OCI-LY7 (cell line): Measurements from ENCODE around the gene NR2C2AP. TPM values are rescaled to one million over a fixed set of nuclear protein-coding genes. Genes with fewer than 3 reads are reported as not detected.

Experiments used
- BruUV-seq: library from RNA; stranded (reverse); fragments of 400-500 nt; replicated peaks from 2 replicates; lab custom pipeline; 2021; lab: Mats Ljungman, UMichigan
- CTCF ChIA-PET: fragments of 300-600 bp; sonication (Branson Sonifier 250); formaldehyde crosslinking; loops from one replicate; lab custom pipeline; 2022; ENCODE audit warnings: antibody characterized with exemption; ENCODE audit not compliant: unreplicated experiment; lab: Charles Lee
- POLR2A ChIA-PET: fragments of 300-600 bp; sonication (Branson Sonifier 250); formaldehyde crosslinking; loops from one replicate; lab custom pipeline; 2022; ENCODE audit warnings: antibody characterized with exemption; lab: Charles Lee
- DNase-seq: peaks from one replicate; pipeline ENCODE4 v3.0.0-alpha.2; 2015; ENCODE audit warnings: low spot score
- H2AFZ ChIP-seq: fragments of 200-600 bp; sonication (generic), shearing (Covaris generic); 2 replicates; pipeline ENCODE4 v1.6.1; 2014; ENCODE audit warnings: mild to moderate bottlenecking, antibody characterized with exemption, low read length, moderate library complexity
- H3K27ac ChIP-seq: fragments of 200-600 bp; sonication (generic); 2 replicates; pipeline ENCODE4 v1.5.1; 2014; ENCODE audit warnings: mixed run types, low read depth, mild to moderate bottlenecking, moderate library complexity, low read length, inconsistent platforms; ENCODE audit not compliant: poor library complexity, severe bottlenecking
- H3K36me3 ChIP-seq: fragments of 200-600 bp; sonication (generic); 2 replicates; pipeline ENCODE4 v1.6.1; 2014; ENCODE audit warnings: mild to moderate bottlenecking, antibody characterized with exemption, low read length, moderate library complexity, mixed read lengths; ENCODE audit not compliant: insufficient read depth
- H3K4me1 ChIP-seq: fragments of 200-600 bp; sonication (generic); 2 replicates; pipeline ENCODE4 v1.5.1; 2014; ENCODE audit warnings: mild to moderate bottlenecking, low read length; ENCODE audit not compliant: insufficient read depth, poor library complexity, severe bottlenecking
- H3K4me2 ChIP-seq: fragments of 200-600 bp; sonication (generic); 2 replicates; pipeline ENCODE4 v1.6.1; 2014; ENCODE audit warnings: mild to moderate bottlenecking, low read length
- H3K4me3 ChIP-seq: fragments of 200-600 bp; sonication (generic); 2 replicates; pipeline ENCODE4 v1.5.1; 2014; ENCODE audit warnings: mild to moderate bottlenecking, low read depth, low read length; ENCODE audit not compliant: poor library complexity, severe bottlenecking
- H3K79me2 ChIP-seq: fragments of 200-600 bp; sonication (generic); 2 replicates; pipeline ENCODE4 v1.6.1; 2016; ENCODE audit warnings: low read depth, mild to moderate bottlenecking, low read length, moderate library complexity, mixed read lengths; ENCODE audit not compliant: insufficient read depth
- H3K9me2 ChIP-seq: fragments of 200-600 bp; sonication (generic); 2 replicates; pipeline ENCODE4 v1.6.1; 2016; ENCODE audit warnings: mild to moderate bottlenecking, low read length, mixed read lengths; ENCODE audit not compliant: insufficient read depth
- H3K9me3 ChIP-seq: fragments of 200-600 bp; sonication (generic); 2 replicates; pipeline ENCODE4 v1.6.1; 2014; ENCODE audit warnings: mild to moderate bottlenecking, mixed run types, low read length, mixed read lengths
- H4K20me1 ChIP-seq: fragments of 200-600 bp; sonication (generic); 2 replicates; pipeline ENCODE4 v1.6.1; 2014; ENCODE audit warnings: mild to moderate bottlenecking, antibody characterized with exemption, low read length, moderate library complexity, mixed read lengths; ENCODE audit not compliant: insufficient read depth
- EZH2phosphoT487 ChIP-seq: fragments of 200-600 bp; sonication (generic); IDR thresholded peaks from 2 replicates; pipeline ENCODE4 v1.6.1; 2018; ENCODE audit warnings: low read depth, borderline replicate concordance, mild to moderate bottlenecking, mixed run types, antibody characterized with exemption, low read length, moderate library complexity, mixed read lengths
- intact Hi-C: fragments of 100-400 bp; cut with micrococcal nuclease; formaldehyde crosslinking; loops from one replicate; pipeline ENCODE4 v1.10.0; 2022; ENCODE audit not compliant: unreplicated experiment
- total RNA-seq, 2 experiments: library from RNA; depleted of rRNA in 1 of 2; stranded (reverse); fragments of >200 nt in 1 of 2; shearing (Covaris generic) in 1 of 2; gene quantifications; 2 replicates each; pipeline ENCODE4 v1.2.3, GENCODE V29; 2014 to 2022
- TF ChIP-seq, protein P1 (sequence below): fragments of 200-600 bp; sonication (generic); conservative IDR thresholded peaks from 2 replicates; pipeline ENCODE4 v1.5.1; 2014; ENCODE audit warnings: mild to moderate bottlenecking, antibody characterized with exemption, low read length, moderate library complexity, mixed read lengths

NR2C2AP gene
- total RNA-seq, 2 experiments from 2014 or later = 27.3 to 29.7 TPM

DNA sequence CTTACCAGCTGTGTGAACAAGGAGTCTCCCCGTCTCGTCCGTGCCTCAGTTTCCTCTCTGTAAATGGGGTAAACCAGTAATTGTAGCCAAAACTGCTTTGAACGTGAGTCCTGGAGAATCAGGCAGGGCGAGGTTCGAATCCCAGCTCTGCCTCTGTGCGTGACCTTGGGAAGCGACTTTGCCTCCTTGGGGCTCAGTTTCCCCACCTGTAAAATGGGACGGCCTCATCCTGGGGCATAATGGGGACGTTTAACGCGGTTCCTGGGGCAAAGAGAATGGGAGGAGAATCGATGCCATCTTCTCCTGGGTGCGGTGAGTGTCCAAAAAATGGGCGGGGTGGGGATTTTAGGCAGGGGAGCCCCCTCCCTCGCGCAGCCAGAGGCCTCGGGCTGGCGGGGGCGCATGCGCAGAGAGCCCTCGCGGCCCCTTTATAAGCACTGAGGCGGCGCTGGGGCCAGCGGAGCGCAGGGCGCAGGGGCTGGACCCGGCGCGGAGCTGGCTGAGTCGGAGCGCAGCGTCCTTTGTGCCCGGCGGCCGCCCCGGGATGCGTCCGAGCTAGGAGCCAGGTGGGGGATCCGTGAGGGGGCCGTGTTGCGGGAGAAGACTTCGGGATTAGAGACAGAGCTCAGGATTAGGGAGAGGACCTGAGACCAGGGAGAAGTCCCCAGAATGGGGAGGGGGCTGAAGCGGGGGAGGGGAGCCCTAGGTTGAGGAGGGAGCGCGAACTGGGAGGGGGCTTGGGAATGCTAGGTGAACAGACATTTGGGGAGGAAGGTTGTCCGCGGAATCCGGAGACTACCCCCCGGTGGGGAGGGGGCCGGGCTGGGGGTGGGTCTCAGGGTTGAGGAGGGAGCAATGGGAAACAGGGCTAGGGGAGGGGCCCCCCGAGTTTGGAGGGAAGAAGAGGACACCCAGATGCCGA, 8.5 kb upstream of the NR2C2AP start, which contains the start of gene NCAN:
NCAN (plus strand) TSS at position 460 of the 922 bp plus-strand sequence. CDS start 4,996 bp downstream, outside the sequence.
- TF ChIP-seq, protein P1, sequence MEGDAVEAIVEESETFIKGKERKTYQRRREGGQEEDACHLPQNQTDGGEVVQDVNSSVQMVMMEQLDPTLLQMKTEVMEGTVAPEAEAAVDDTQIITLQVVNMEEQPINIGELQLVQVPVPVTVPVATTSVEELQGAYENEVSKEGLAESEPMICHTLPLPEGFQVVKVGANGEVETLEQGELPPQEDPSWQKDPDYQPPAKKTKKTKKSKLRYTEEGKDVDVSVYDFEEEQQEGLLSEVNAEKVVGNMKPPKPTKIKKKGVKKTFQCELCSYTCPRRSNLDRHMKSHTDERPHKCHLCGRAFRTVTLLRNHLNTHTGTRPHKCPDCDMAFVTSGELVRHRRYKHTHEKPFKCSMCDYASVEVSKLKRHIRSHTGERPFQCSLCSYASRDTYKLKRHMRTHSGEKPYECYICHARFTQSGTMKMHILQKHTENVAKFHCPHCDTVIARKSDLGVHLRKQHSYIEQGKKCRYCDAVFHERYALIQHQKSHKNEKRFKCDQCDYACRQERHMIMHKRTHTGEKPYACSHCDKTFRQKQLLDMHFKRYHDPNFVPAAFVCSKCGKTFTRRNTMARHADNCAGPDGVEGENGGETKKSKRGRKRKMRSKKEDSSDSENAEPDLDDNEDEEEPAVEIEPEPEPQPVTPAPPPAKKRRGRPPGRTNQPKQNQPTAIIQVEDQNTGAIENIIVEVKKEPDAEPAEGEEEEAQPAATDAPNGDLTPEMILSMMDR = no peak
- no peak for TF ChIP-seq EZH2phosphoT487
- no peak within 1 kb of the TSS for H3K4me3 ChIP-seq
- no peaks in the 10 kb centered on the region for H3K79me2 ChIP-seq
- no peak within 1 kb of the TSS for H3K27ac ChIP-seq
- intact Hi-C loops = no loop called here
- CTCF ChIA-PET = no interaction called here
- no peak within 1 kb of the TSS for H3K4me2 ChIP-seq
- no TSS peak for BruUV-seq
- no peaks in the 10 kb centered on the region for H3K9me3 ChIP-seq
- H3K9me2 ChIP-seq = no peaks in the 10 kb centered on the region
- DNase-seq = no peak
- no peaks in the 10 kb centered on the region for H3K36me3 ChIP-seq
- no peaks in the 10 kb centered on the region for H4K20me1 ChIP-seq
- H2AFZ ChIP-seq = no peak within 1 kb of the TSS
- POLR2A ChIA-PET = no interaction called here
- H3K4me1 ChIP-seq = no peaks in the 10 kb centered on the region

DNA sequence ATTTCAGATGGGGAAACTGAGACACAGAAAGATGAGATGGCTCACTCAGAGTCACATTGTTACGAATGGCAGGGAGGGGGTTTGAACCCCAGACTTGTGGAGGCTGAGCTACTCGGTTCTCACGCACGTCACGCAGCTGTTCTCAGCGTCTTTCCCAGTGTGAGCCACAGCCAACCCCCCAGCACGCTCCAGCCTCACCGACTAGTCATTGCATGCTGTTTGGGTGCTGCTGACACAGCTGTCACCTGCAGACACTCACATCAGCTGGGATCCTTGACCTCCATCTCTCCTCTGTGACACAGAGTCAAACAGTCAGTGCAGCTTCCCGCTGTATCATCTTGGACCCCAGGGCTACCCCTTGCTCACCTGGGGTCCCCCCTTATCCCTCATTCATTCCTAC, 6.2 kb upstream of the NR2C2AP start:
- no peak for DNase-seq
- intact Hi-C loops = loop anchor here (10.0 kb wide), 1 partner anchor 115 kb away; the partner anchor contains the start of genes MAU2 and SUGP1
- Histone ChIP-seq H3K4me2 (no peak overlapping the region), H2AFZ (no peak overlapping the region), H3K4me3 (no peak overlapping the region), H3K27ac (no peak overlapping the region), H3K9me2 (no peaks in the 10 kb centered on the region), H3K9me3 (no peaks in the 10 kb centered on the region), H3K79me2 (no peaks in the 10 kb centered on the region), H4K20me1 (no peaks in the 10 kb centered on the region), H3K4me1 (peaks cover 7% of the 10 kb centered on the region), H3K36me3 (no peaks in the 10 kb centered on the region)
- TF ChIP-seq EZH2phosphoT487 = no peak
- TF ChIP-seq, protein P1 = no peak
- CTCF ChIA-PET = no interaction called here
- POLR2A ChIA-PET = interaction anchor here (0.5 to 0.7 kb wide), 2 partner anchors 262 to 292 kb away, joined by 3 read pairs; no protein-coding TSS in a partner anchor
- BruUV-seq = no TSS peak
